Natural killer cell (primary cell): ENCODE data around the gene ORC2. TPM values are rescaled to one million over a fixed set of nuclear protein-coding genes. Genes with fewer than 3 reads are reported as not detected.
A peak's percentile ranks its signal among the peaks of the same experiment; 100 is the strongest.

ENCODE experiments used
- ATAC-seq, 3 donors: fragments of 150-1000 bp in 2 of 3; fragments of 200-7000 bp in 1 of 3; cut with Tn5 transposase; 1 replicate in 1 of 3; 2 replicates in 2 of 3; pipeline ENCODE4 v1.10.0; 2021; ENCODE audit warnings: mild to moderate bottlenecking in 2 of 3, moderate library complexity in 2 of 3
- DNase-seq, 2 donors: peaks; one replicate each; pipeline versions ENCODE4 v3.0.0 to v3.0.0-alpha.2; 2013 to 2021; ENCODE audit warnings: mixed read lengths in 1 of 2
- H3K27ac ChIP-seq: one replicate; pipeline ENCODE4 v1.5.1; 2013; ENCODE audit warnings: mild to moderate bottlenecking, low read length
- H3K27me3 ChIP-seq: one replicate; pipeline ENCODE4 v1.6.1; 2013; ENCODE audit warnings: low read length; ENCODE audit not compliant: control insufficient read depth, insufficient read depth
- H3K36me3 ChIP-seq: one replicate; pipeline ENCODE4 v1.6.1; 2013; ENCODE audit warnings: low read length; ENCODE audit not compliant: control insufficient read depth, insufficient read depth
- H3K4me1 ChIP-seq: one replicate; pipeline ENCODE4 v1.6.1; 2013; ENCODE audit warnings: low read length; ENCODE audit not compliant: control insufficient read depth, insufficient read depth
- H3K4me3 ChIP-seq: one replicate; pipeline ENCODE4 v1.5.1; 2013; ENCODE audit warnings: low read length
- H3K9me3 ChIP-seq: one replicate; pipeline ENCODE4 v1.6.1; 2013; ENCODE audit warnings: low read length; ENCODE audit not compliant: control insufficient read depth, insufficient read depth
- H3K27ac Mint-ChIP-seq, 2 donors: one replicate each; pipeline ENCODE4 v1.8.0; 2022; ENCODE audit warnings: mild to moderate bottlenecking in 2 of 2, mixed read lengths in 2 of 2, moderate library complexity in 1 of 2
- H3K27me3 Mint-ChIP-seq, 2 donors: one replicate each; pipeline ENCODE4 v1.8.0; 2022; ENCODE audit warnings: low read depth in 2 of 2, mixed read lengths in 2 of 2
- H3K36me3 Mint-ChIP-seq: one replicate; pipeline ENCODE4 v1.8.0; 2022; ENCODE audit warnings: mixed read lengths
- H3K4me1 Mint-ChIP-seq, 2 donors: one replicate each; pipeline ENCODE4 v1.8.0; 2022; ENCODE audit warnings: mixed read lengths in 2 of 2
- H3K4me3 Mint-ChIP-seq: one replicate; pipeline ENCODE4 v1.8.0; 2022; ENCODE audit warnings: mild to moderate bottlenecking, moderate library complexity, mixed read lengths
- H3K9me3 Mint-ChIP-seq, 2 donors: one replicate each; pipeline ENCODE4 v1.8.0; 2022; ENCODE audit warnings: mixed read lengths in 2 of 2
- CTCF ChIP-seq: fragments of 200-600 bp; IDR thresholded peaks from one replicate; pipeline ENCODE4 v1.8.0; 2022; ENCODE audit warnings: antibody characterized with exemption
- WGBS: methylation state at CpG from one replicate; pipeline ENCODE4 v1.1.7; 2013; ENCODE audit warnings: missing lambda C conversion rate; ENCODE audit not compliant: insufficient coverage; 5-methylcytosine and 5-hydroxymethylcytosine counted together
- intact Hi-C: fragments of 100-400 bp; cut with micrococcal nuclease; formaldehyde crosslinking; loops from one replicate; pipeline ENCODE4 v1.14.2; 2022
- total RNA-seq, 4 donors: library from RNA; stranded (reverse); fragments of 120-200 nt in 1 of 4; gene quantifications; one replicate each; pipeline versions ENCODE4 v1.2.3 to v1.2.4, GENCODE V29; 2013 to 2022

The ORC2 gene
- total RNA-seq, 3 donors from 2014 or later (not counting 1 experiment from before 2014, with no cell fraction given) = 21.7 to 48.5 (median 26.1) TPM

- peak overlapping the region in 1 of 2 donors; percentile 59 for H3K27ac Mint-ChIP-seq
- Histone ChIP-seq H3K4me1 (no peaks in the 10 kb centered on the region), H3K4me3 (no peak overlapping the region), H3K36me3 (peaks cover 62% of the 10 kb centered on the region), H3K27ac (no peak overlapping the region), H3K9me3 (no peaks in the 10 kb centered on the region), H3K27me3 (no peaks in the 10 kb centered on the region)
- intact Hi-C loops = no loop called here
- no peaks in the 10 kb centered on the region for H3K9me3 Mint-ChIP-seq
- no peaks in the 10 kb centered on the region for H3K27me3 Mint-ChIP-seq
- no peak for TF ChIP-seq CTCF
- DNase-seq (no peak), ATAC-seq (no peak)
- H3K4me1 Mint-ChIP-seq = no peaks in the 10 kb centered on the region
- H3K4me3 Mint-ChIP-seq = no peak overlapping the region
- H3K36me3 Mint-ChIP-seq = peaks cover 20% of the 10 kb centered on the region
Measured at GRCh38 chr2:200913654-200914053, 49.8 kb downstream of the ORC2 start.

- Histone ChIP-seq H3K4me1 (no peaks in the 10 kb centered on the region), H3K4me3 (no peak overlapping the region), H3K27ac (no peak overlapping the region), H3K27me3 (no peaks in the 10 kb centered on the region), H3K9me3 (no peaks in the 10 kb centered on the region), H3K36me3 (peaks cover 48% of the 10 kb centered on the region)
- ATAC-seq (no peak), DNase-seq (no peak)
- WGBS = 98% methylated on average over 3 of the region's 4 CpGs
- intact Hi-C loops = no loop called here
- Mint-ChIP-seq H3K27me3 (no peaks in the 10 kb centered on the region), H3K36me3 (peaks cover 20% of the 10 kb centered on the region), H3K4me1 (no peaks in the 10 kb centered on the region), H3K27ac (no peak overlapping the region), H3K9me3 (no peaks in the 10 kb centered on the region), H3K4me3 (no peak overlapping the region)
- TF ChIP-seq CTCF = no peak
Measured at GRCh38 chr2:200909958-200910357, 53.5 kb downstream of the ORC2 start.

GRCh38 chr2:200905618-200906296, 57.7 kb downstream of the ORC2 start:
- H3K4me1 ChIP-seq = no peaks in the 10 kb centered on the region

More at GRCh38 chr2:200905618-200906296, 57.7 kb downstream of the ORC2 start:
- TF ChIP-seq CTCF = peak; percentile 49
- peak in 2 of 3 donors; percentile 37 to 45 for ATAC-seq
- Mint-ChIP-seq H3K4me1 (peaks cover 6 to 8% of the 10 kb centered on the region in 2 donors), H3K27me3 (no peaks in the 10 kb centered on the region), H3K9me3 (no peaks in the 10 kb centered on the region), H3K27ac (no peak overlapping the region), H3K36me3 (no peaks in the 10 kb centered on the region), H3K4me3 (no peak overlapping the region)
- intact Hi-C loops = loop anchor here (1.0 kb wide), 2 partner anchors 164 to 272 kb away; no protein-coding TSS in a partner anchor
- DNase-seq = peak; percentile 29 to 66
- Histone ChIP-seq H3K4me3 (no peak overlapping the region), H3K36me3 (peaks cover 32% of the 10 kb centered on the region), H3K27ac (no peak overlapping the region), H3K9me3 (no peaks in the 10 kb centered on the region), H3K27me3 (no peaks in the 10 kb centered on the region)
- WGBS = no CpG with 5 or more reads among the region's 2 CpGs
